H9 (cell line): ENCODE results near the gene TXNDC17. TPM values are rescaled to one million over a fixed set of nuclear protein-coding genes. Genes with fewer than 3 reads are reported as not detected.

Source experiments
- DNase-seq: peaks from one replicate; pipeline ENCODE4 v3.0.0-alpha.2; 2017
- H2AFZ ChIP-seq: one replicate; pipeline ENCODE4 v1.6.1; 2013; ENCODE audit warnings: mild to moderate bottlenecking, low read length, control low read depth, moderate library complexity
- H2AK5ac ChIP-seq: 2 replicates; pipeline ENCODE4 v1.6.1; 2013; ENCODE audit warnings: low read length, control low read depth, mixed read lengths; ENCODE audit not compliant: insufficient read length
- H2BK120ac ChIP-seq: one replicate; pipeline ENCODE4 v1.6.1; 2013; ENCODE audit warnings: low read depth, mild to moderate bottlenecking, low read length, control low read depth, inconsistent platforms; ENCODE audit not compliant: poor library complexity, severe bottlenecking
- H2BK12ac ChIP-seq: 2 replicates; pipeline ENCODE4 v1.6.1; 2013; ENCODE audit warnings: low read length, control low read depth, mixed read lengths, low read depth; ENCODE audit not compliant: insufficient read length
- H2BK15ac ChIP-seq: 2 replicates; pipeline ENCODE4 v1.6.1; 2013; ENCODE audit warnings: low read depth, low read length, control low read depth
- H2BK20ac ChIP-seq: one replicate; pipeline ENCODE4 v1.6.1; 2013; ENCODE audit warnings: low read depth, mild to moderate bottlenecking, low read length, control low read depth, inconsistent platforms; ENCODE audit not compliant: poor library complexity, severe bottlenecking
- H2BK5ac ChIP-seq: 2 replicates; pipeline ENCODE4 v1.6.1; 2013; ENCODE audit warnings: low read length, control low read depth, mixed read lengths; ENCODE audit not compliant: insufficient read length
- H3K14ac ChIP-seq: 2 replicates; pipeline ENCODE4 v1.6.1; 2013; ENCODE audit warnings: low read length, control low read depth; ENCODE audit not compliant: insufficient read depth
- H3K18ac ChIP-seq: 2 replicates; pipeline ENCODE4 v1.6.1; 2013; ENCODE audit warnings: low read depth, mild to moderate bottlenecking, mixed read lengths, low read length, control low read depth; ENCODE audit not compliant: insufficient read length
- H3K23ac ChIP-seq: 2 replicates; pipeline ENCODE4 v1.6.1; 2013; ENCODE audit warnings: low read length, control low read depth, mixed read lengths, low read depth; ENCODE audit not compliant: insufficient read length
- H3K23me2 ChIP-seq: 2 replicates; pipeline ENCODE4 v1.6.1; 2013; ENCODE audit warnings: low read depth, mild to moderate bottlenecking, mixed read lengths, low read length, control low read depth; ENCODE audit not compliant: insufficient read length, poor library complexity, severe bottlenecking
- H3K27ac ChIP-seq: 2 replicates; pipeline ENCODE4 v1.5.1; 2013; ENCODE audit warnings: low read length, control low read depth, mixed read lengths, low read depth; ENCODE audit not compliant: insufficient read length
- H3K27me3 ChIP-seq: 2 replicates; pipeline ENCODE4 v1.6.1; 2013; ENCODE audit warnings: low read length, control low read depth, inconsistent platforms; ENCODE audit not compliant: insufficient read depth
- H3K4ac ChIP-seq: 2 replicates; pipeline ENCODE4 v1.6.1; 2013; ENCODE audit warnings: low read depth, mild to moderate bottlenecking, control low read depth, inconsistent platforms, low read length, moderate library complexity
- H3K4me1 ChIP-seq: 2 replicates; pipeline ENCODE4 v1.6.1; 2013; ENCODE audit warnings: low read length, control low read depth, inconsistent platforms; ENCODE audit not compliant: insufficient read depth
- H3K4me2 ChIP-seq: 2 replicates; pipeline ENCODE4 v1.6.1; 2013; ENCODE audit warnings: low read length, control low read depth, mixed read lengths; ENCODE audit not compliant: insufficient read length, insufficient read depth
- H3K56ac ChIP-seq: 2 replicates; pipeline ENCODE4 v1.6.1; 2013; ENCODE audit warnings: low read depth, mild to moderate bottlenecking, mixed read lengths, low read length, control low read depth; ENCODE audit not compliant: insufficient read length
- H3K79me1 ChIP-seq: 2 replicates; pipeline ENCODE4 v1.6.1; 2013; ENCODE audit warnings: low read depth, mild to moderate bottlenecking, moderate library complexity, low read length, control low read depth, inconsistent platforms; ENCODE audit not compliant: insufficient read depth, poor library complexity, severe bottlenecking
- H3K79me2 ChIP-seq: 2 replicates; pipeline ENCODE4 v1.6.1; 2013; ENCODE audit warnings: low read length, control low read depth, inconsistent platforms; ENCODE audit not compliant: insufficient read depth
- H3K9ac ChIP-seq: 2 replicates; pipeline ENCODE4 v1.6.1; 2013; ENCODE audit warnings: low read length, control low read depth, mixed read lengths; ENCODE audit not compliant: insufficient read length; ENCODE audit errors: extremely low read depth
- H3K9me3 ChIP-seq: one replicate; pipeline ENCODE4 v1.6.1; 2013; ENCODE audit warnings: low read depth, low read length, inconsistent platforms; ENCODE audit not compliant: control insufficient read depth
- H3T11ph ChIP-seq: one replicate; pipeline ENCODE4 v1.6.1; 2013; ENCODE audit warnings: mild to moderate bottlenecking, low read length, control low read depth, inconsistent platforms
- H4K20me1 ChIP-seq: one replicate; pipeline ENCODE4 v1.6.1; 2013; ENCODE audit not compliant: control insufficient read depth, insufficient read length, insufficient read depth
- H4K5ac ChIP-seq: 2 replicates; pipeline ENCODE4 v1.6.1; 2013; ENCODE audit warnings: low read depth, mild to moderate bottlenecking, mixed read lengths, low read length, control low read depth; ENCODE audit not compliant: insufficient read length
- H4K8ac ChIP-seq: replicated peaks from 2 replicates; pipeline ENCODE4 v1.6.1; 2013; ENCODE audit warnings: low read length, control low read depth, mixed read lengths, low read depth; ENCODE audit not compliant: insufficient read length
- H4K91ac ChIP-seq: 2 replicates; pipeline ENCODE4 v1.6.1; 2013; ENCODE audit warnings: low read depth, mild to moderate bottlenecking, moderate library complexity, mixed read lengths, low read length, control low read depth; ENCODE audit not compliant: insufficient read length
- H3K27ac Mint-ChIP-seq, 3 experiments: 2 replicates in 2 of 3; 3 replicates in 1 of 3; pipeline ENCODE4 v1.8.0; 2020 to 2021; ENCODE audit warnings: mixed read lengths in 3 of 3, mild to moderate bottlenecking in 1 of 3, moderate library complexity in 1 of 3
- H3K27me3 Mint-ChIP-seq: 2 replicates; pipeline ENCODE4 v1.8.0; 2021; ENCODE audit warnings: low read depth, mild to moderate bottlenecking, moderate library complexity, mixed read lengths
- H3K36me3 Mint-ChIP-seq, 3 experiments: 2 replicates in 2 of 3; 3 replicates in 1 of 3; pipeline ENCODE4 v1.8.0; 2020 to 2021; ENCODE audit warnings: low read depth in 3 of 3, mixed read lengths in 3 of 3; ENCODE audit not compliant: insufficient read depth in 1 of 3
- H3K4me1 Mint-ChIP-seq, 2 experiments: 2 replicates each; pipeline ENCODE4 v1.8.0; 2020; ENCODE audit warnings: mixed read lengths in 2 of 2
- H3K4me3 Mint-ChIP-seq, 2 experiments: 2 replicates in 1 of 2; 3 replicates in 1 of 2; pipeline ENCODE4 v1.8.0; 2020 to 2021; ENCODE audit warnings: mild to moderate bottlenecking in 2 of 2, mixed read lengths in 2 of 2, moderate library complexity in 1 of 2
- H3K9me3 Mint-ChIP-seq, 2 experiments: 2 replicates in 1 of 2; 3 replicates in 1 of 2; pipeline ENCODE4 v1.8.0; 2020; ENCODE audit warnings: mild to moderate bottlenecking in 2 of 2, mixed read lengths in 2 of 2, moderate library complexity in 1 of 2
- CTCF ChIP-seq: fragments of 200-600 bp; sonication (generic); conservative IDR thresholded peaks from 3 replicates; pipeline ENCODE4 v1.8.0; 2021; ENCODE audit warnings: antibody characterized with exemption, mild to moderate bottlenecking
- WGBS: extraction: QIAGEN DNeasy Blood & Tissue Kit; methylation state at CpG from one replicate; pipeline ENCODE4 v1.1.7; 2013; ENCODE audit warnings: missing lambda C conversion rate, low lambda C conversion rate, mixed read lengths; ENCODE audit not compliant: insufficient read length; ENCODE audit errors: extremely low coverage; 5-methylcytosine and 5-hydroxymethylcytosine counted together
- long read RNA-seq: library from polyadenylated mRNA; unstranded; transcript quantifications from one replicate; pipeline ENCODE4 v2.0.0, GENCODE V29; 2020
- total RNA-seq: library from RNA; stranded (reverse); gene quantifications from 2 replicates; pipeline ENCODE4 v1.2.1, GENCODE V29; 2021

The TXNDC17 gene
- 170 and 188 TPM in 2 replicates for total RNA-seq
- long read RNA-seq, transcript TXNDC17-202 (4 exons, 459 nt): minor isoform, 8 of 67 reads
- long read RNA-seq, transcript TXNDC17-201 (4 exons, 2,219 nt): major isoform, 49 of 67 reads
- long read RNA-seq, partial matches to known transcripts: 3 of 67 reads
- long read RNA-seq, other reads (novel, unspliced or antisense): 2 of 67 reads

GRCh38 chr17:6640536-6641246, at the start of gene TXNDC17, which contains the start of gene KIAA0753:
TXNDC17 (plus strand) TSS chr17:6641060; CDS start chr17:6641083, 23 bp downstream.
KIAA0753 (minus strand) TSS chr17:6640711; CDS start chr17:6635103, 5,608 bp downstream.
- no peaks in the 10 kb centered on the region for H4K20me1 ChIP-seq
- no peaks in the 10 kb centered on the region for H3K9me3 ChIP-seq
- no peak within 1 kb of the TSS for H3K56ac ChIP-seq
- Mint-ChIP-seq H3K4me1 (peaks cover 15 to 20% of the 10 kb centered on the region in 2 experiments), H3K27ac (peak within 1 kb of the TSS; percentile 96 to 100 (median 98)), H3K27me3 (no peaks in the 10 kb centered on the region; the same call in 1 of the 2 replicates), H3K9me3 (no peaks in the 10 kb centered on the region), H3K4me3 (peak within 1 kb of the TSS; percentile 91 to 94), H3K36me3 (peaks cover 2 to 28% (median 28%) of the 10 kb centered on the region in 3 experiments; a peak in 6 of 7 replicates)
- peak; percentile 97 for DNase-seq
- WGBS: no CpG with 5 or more reads among the region's 52 CpGs
- H2AFZ ChIP-seq: peak within 1 kb of the TSS; percentile 96
- no peak within 1 kb of the TSS for H3T11ph ChIP-seq
- H3K23ac ChIP-seq: no peak within 1 kb of the TSS
- no peak within 1 kb of the TSS for H2BK20ac ChIP-seq
- H3K18ac ChIP-seq: peak within 1 kb of the TSS; percentile 97
- H2BK120ac ChIP-seq: no peak within 1 kb of the TSS
- peak within 1 kb of the TSS; percentile 99 for H3K4me2 ChIP-seq
- H3K27me3 ChIP-seq: no peaks in the 10 kb centered on the region
- no peak within 1 kb of the TSS for H2AK5ac ChIP-seq
- peaks cover 2% of the 10 kb centered on the region; the same call in 1 of the 2 replicates for H3K79me2 ChIP-seq
- H4K91ac ChIP-seq: no peak within 1 kb of the TSS
- no peak within 1 kb of the TSS for H4K5ac ChIP-seq
- H3K4ac ChIP-seq: no peak within 1 kb of the TSS
- no peak within 1 kb of the TSS for H2BK5ac ChIP-seq
- no peaks in the 10 kb centered on the region for H3K79me1 ChIP-seq
- H3K27ac ChIP-seq: peak within 1 kb of the TSS; percentile 32
- H3K4me1 ChIP-seq: no peaks in the 10 kb centered on the region
- H3K9ac ChIP-seq: peak within 1 kb of the TSS; percentile 75
- H2BK15ac ChIP-seq: no peak within 1 kb of the TSS
- TF ChIP-seq CTCF: no peak
- no peak within 1 kb of the TSS for H2BK12ac ChIP-seq
- H3K14ac ChIP-seq: peak within 1 kb of the TSS; percentile 96
- H3K23me2 ChIP-seq: peaks cover 18% of the 10 kb centered on the region
- H4K8ac ChIP-seq: no peak within 1 kb of the TSS
